Fibroblast of peridontal ligament (primary cell): ENCODE measurements around the gene CDKL2.
A peak's percentile ranks its signal among the peaks of the same experiment; 100 is the strongest.

ENCODE experiments used
- DNase-seq: peaks from one replicate; pipeline ENCODE4 v3.0.0-alpha.2; 2010; ENCODE audit errors: extremely low read depth

Gene CDKL2

GRCh38 chr4:75639124-75639695 lies 8.9 kb upstream of the CDKL2 start:
- DNase-seq, result no peak

- no peak for DNase-seq
Observed at GRCh38 chr4:75637827-75638226, 7.5 kb upstream of the CDKL2 start.

DNA sequence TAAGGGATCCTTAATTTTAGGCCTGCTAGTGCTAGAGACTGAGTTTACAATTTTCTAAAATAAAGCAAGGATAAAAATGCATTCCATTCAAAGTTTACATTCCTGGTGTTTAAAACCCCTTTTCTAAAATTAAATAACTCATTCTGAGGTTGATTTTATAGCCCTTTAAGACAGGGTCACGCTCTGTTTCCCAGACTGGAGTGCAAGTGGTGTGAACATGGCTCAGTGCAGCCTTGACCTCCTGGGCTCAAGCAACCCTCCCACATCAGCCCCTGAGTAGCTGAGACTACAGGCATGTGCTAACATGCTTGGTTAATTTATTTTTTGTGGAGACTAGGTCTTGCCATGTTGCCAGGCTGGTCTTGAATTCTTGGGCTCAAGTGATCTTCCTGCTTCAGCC lies 6.8 kb upstream of the CDKL2 start:
- DNase-seq, result peak; percentile 72

- DNase-seq, result peak; percentile 64
Observed at GRCh38 chr4:75634951-75635350, 4.6 kb upstream of the CDKL2 start.

DNA sequence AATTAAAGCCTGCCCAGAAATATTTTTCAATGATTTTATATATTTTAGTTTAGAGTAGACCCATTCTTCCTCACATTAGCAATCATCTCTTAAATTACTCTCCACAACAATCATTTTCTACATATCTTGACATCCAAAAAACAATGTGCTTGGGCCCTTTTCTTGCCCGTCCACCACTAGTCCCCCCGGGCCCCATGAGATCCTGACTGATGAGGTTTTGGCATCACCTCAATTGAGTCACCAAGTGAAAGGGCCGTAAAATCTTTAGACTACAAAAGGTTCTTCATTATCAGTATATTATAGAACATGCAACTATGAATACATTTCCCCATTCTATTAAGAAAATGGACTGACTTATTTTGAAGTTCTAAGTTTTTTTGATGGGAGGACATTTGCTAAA lies 4.0 kb upstream of the CDKL2 start:
- DNase-seq, result no peak

GRCh38 chr4:75633846-75634245 lies 3.5 kb upstream of the CDKL2 start:
- DNase-seq, result peak; percentile 57

- DNase-seq, result no peak
Observed at GRCh38 chr4:75630937-75631329, 605 bp upstream of the CDKL2 start.

GRCh38 chr4:75629239-75629638 lies 1.1 kb downstream of the CDKL2 start:
- DNase-seq, result no peak

- DNase-seq, result no peak
Observed at GRCh38 chr4:75623026-75623425, 7.3 kb downstream of the CDKL2 start.

GRCh38 chr4:75621715-75622114 lies 8.6 kb downstream of the CDKL2 start:
- DNase-seq, result no peak

- DNase-seq, result no peak
Observed at GRCh38 chr4:75612306-75612705, 18.0 kb downstream of the CDKL2 start.

GRCh38 chr4:75605928-75606327 lies 24.4 kb downstream of the CDKL2 start:
- DNase-seq, result peak; percentile 34

GRCh38 chr4:75599647-75600046 lies 30.7 kb downstream of the CDKL2 start:
- no peak for DNase-seq

DNA sequence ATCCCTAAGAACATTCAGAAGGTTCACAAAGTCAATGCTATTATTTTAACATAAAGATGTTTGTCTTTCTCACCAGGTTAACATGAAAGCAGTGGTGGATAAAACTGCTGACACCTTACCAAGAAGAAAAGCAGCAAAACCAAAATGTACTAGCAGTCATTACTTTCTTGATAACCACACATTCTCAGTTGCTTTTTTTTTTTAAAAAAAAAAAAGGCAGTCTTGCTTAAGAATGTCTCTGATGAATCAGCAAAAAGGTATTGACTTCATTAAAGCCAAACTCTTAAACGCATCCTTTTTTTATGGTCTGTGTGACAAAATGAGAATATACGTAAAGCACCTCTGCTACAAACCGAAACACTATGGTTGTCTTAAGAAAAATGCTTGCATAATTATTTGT lies 31.9 kb downstream of the CDKL2 start:
- DNase-seq, result peak; percentile 16

- DNase-seq, result no peak
Observed at GRCh38 chr4:75596061-75596460, 34.3 kb downstream of the CDKL2 start.

DNA sequence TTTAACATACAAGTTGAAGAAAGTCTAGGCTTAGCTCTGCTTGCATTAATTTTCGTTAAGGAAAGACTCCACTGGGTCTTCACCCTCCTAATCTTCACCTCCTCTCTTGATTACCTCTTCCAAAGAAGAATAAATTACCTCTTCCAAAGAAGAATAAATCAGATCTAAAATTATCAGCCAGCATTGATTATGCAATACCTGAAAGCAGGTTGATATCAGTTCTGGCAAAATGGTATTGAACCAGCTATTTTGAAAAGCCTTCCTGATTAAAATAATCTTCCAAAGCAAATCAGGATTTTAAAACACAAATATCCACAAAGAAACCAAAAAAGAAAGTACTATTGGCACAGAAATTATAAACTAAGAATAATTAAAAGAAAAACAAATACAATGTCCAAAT lies 36.9 kb downstream of the CDKL2 start:
- no peak for DNase-seq

DNA sequence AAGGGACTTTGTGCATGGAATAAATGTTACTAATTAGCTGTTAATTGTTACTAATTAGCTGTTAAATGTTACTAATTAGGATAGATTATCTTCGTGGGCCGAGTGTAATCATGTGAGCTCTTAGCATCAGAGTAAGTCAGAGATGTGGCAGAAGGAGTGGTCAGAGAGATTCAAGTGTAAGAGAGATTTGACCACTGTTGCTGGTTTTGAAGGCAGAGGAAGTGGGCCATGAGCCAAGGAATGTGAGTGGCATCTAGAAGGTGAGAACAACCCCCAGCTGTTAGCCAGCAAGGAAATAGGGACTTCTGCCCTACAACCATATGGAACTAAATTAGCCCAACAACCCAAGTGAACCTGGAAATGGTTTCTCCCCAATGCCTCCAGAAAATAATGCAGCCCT lies 46.3 kb downstream of the CDKL2 start:
- no peak for DNase-seq

DNA sequence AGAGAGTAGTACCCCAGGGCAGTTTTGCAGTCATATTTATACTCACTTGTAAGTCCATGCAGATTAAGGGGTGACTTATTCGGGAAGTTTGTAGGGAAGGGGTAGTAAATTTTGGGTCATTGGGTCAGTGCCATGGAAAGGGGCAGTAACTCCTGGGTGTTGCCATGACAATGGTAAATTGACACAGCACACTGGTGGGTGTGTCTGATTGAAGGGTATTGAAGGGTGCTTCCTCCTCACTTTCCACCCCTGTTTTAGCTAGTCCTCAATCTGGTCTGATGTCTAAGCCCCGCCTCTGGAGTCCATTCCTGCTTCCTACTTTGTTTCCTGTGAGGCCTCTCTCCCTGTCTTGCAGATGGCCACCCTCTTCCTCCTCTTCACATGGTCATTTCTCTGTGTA lies 62.6 kb downstream of the CDKL2 start:
- DNase-seq, result no peak

- DNase-seq, result no peak
Observed at GRCh38 chr4:75566911-75567310, 63.4 kb downstream of the CDKL2 start.

DNA sequence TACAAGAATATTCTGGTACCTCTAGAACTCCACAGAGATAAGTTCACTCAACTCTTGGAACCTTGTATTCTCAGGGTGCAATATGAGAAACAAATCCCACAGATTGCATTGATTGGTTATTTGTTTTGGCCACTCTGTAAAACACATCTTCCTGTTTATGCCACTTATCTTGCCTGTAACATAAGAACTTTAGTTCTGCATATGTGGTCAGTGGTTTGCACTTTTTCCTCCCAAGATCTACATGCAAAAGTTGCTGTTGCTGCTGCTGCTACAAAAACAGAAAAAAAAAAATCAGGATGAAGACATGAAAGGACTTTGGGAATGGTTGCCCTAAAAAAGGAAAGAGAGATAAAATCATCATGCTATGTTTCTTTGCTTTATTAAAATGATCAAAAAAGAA lies 64.8 kb downstream of the CDKL2 start:
- DNase-seq, result no peak

DNA sequence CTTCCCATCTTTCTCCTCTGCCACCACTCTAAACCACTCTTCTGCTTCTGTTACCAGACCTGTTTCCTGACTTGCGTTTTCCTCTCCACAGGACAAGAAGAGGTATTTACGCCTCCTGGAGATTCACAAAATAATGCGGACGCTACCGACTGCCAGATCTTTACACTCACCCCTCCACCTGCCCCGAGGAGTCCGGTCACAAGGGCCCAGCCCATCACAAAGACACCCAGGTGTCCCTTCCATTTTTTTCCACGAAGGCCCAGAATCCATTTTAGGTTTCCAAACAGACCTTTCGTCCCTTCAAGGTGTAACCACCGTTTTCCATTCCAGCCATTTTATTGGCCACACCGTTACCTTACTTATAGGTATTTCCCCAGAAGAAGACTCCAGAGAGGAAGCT lies 66.3 kb downstream of the CDKL2 start:
- no peak for DNase-seq

- no peak for DNase-seq
Observed at GRCh38 chr4:75561789-75562188, 68.5 kb downstream of the CDKL2 start.

DNA sequence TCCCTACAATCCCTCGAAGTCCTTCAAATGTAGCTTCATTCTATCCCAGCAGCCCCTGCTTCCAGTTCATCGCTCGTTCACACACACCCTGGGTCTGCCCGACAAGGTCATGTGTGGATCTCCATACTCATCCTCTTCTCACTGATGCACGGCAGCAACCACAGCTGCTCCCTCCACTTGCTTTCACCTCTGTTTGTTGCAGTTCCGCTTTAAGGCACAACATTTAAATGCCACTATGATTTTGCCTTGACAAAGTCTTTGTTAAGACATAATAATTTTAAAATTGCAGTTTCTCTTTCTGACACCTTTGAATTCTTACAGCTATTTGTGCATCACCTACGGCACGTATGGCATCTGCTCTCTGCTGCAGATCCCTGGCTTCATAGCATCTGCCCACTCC lies 72.6 kb downstream of the CDKL2 start:
- DNase-seq, result no peak

- no peak for DNase-seq
Observed at GRCh38 chr4:75555294-75556164, 74.8 kb downstream of the CDKL2 start, which contains the start of gene ODAPH. Gene ODAPH, plus strand, starts transcription at chr4:75556066. Its CDS starts 17 bp downstream, at chr4:75556083.
